ENCODE measurements around the gene PCDHGA2.

Gene PCDHGA2

GRCh38 chr5:141369994-141370848, 31.7 kb downstream of the PCDHGA2 start, which contains the start of gene PCDHGB3:
TSS of gene PCDHGB3 (plus strand) at chr5:141370242. CDS start at chr5:141370395, 153 bp downstream.
- H3K4me1 ChIP-seq (ENCODE audit: low read length): no peaks in the 10 kb centered on the region
- no peaks in the 10 kb centered on the region for H3K9me3 ChIP-seq (ENCODE audit: insufficient read depth, low read length)
- peak within 1 kb of the TSS; percentile 57 for H3K9ac ChIP-seq (ENCODE audit: low read length)
- no peaks in the 10 kb centered on the region for H3K27me3 ChIP-seq (ENCODE audit: low read depth, low read length)
- peak within 1 kb of the TSS; percentile 77 for H3K4me2 ChIP-seq (ENCODE audit: low read length)
- no peaks in the 10 kb centered on the region for H3K36me3 ChIP-seq (replicated peaks; ENCODE audit: low read depth, low read length)
- H4K20me1 ChIP-seq (ENCODE audit: insufficient read depth, low read length): no peaks in the 10 kb centered on the region
- peak within 1 kb of the TSS; percentile 91 for H2AFZ ChIP-seq (ENCODE audit: low read depth, low read length)
- no peaks in the 10 kb centered on the region for H3K79me2 ChIP-seq (ENCODE audit: low read length)
- no peak within 1 kb of the TSS for H3K27ac ChIP-seq (ENCODE audit: low read length)
- H3K4me3 ChIP-seq (ENCODE audit: low read length): peak within 1 kb of the TSS; percentile 76
- TF ChIP-seq EZH2phosphoT487 (IDR thresholded peaks at IDR 0.05; ENCODE audit: low read depth) (no peak), CTCF (IDR thresholded peaks at IDR 0.05; ENCODE audit: low read depth, low read length) (peak; percentile 52)

GRCh38 chr5:141371572-141372475, 33.3 kb downstream of the PCDHGA2 start:
- Histone ChIP-seq H2AFZ (ENCODE audit: low read depth, low read length) (no peak overlapping the region), H3K4me1 (ENCODE audit: low read length) (no peaks in the 10 kb centered on the region), H4K20me1 (ENCODE audit: insufficient read depth, low read length) (no peaks in the 10 kb centered on the region), H3K9me3 (ENCODE audit: insufficient read depth, low read length) (no peaks in the 10 kb centered on the region), H3K27ac (ENCODE audit: low read length) (no peak overlapping the region), H3K4me2 (ENCODE audit: low read length) (no peak overlapping the region), H3K9ac (ENCODE audit: low read length) (no peak overlapping the region), H3K4me3 (ENCODE audit: low read length) (no peak overlapping the region), H3K36me3 (replicated peaks; ENCODE audit: low read depth, low read length) (no peaks in the 10 kb centered on the region), H3K27me3 (ENCODE audit: low read depth, low read length) (no peaks in the 10 kb centered on the region), H3K79me2 (ENCODE audit: low read length) (no peaks in the 10 kb centered on the region)
- TF ChIP-seq CTCF (IDR thresholded peaks at IDR 0.05; ENCODE audit: low read depth, low read length): no peak
- no peak for TF ChIP-seq EZH2phosphoT487 (IDR thresholded peaks at IDR 0.05; ENCODE audit: low read depth)

- no peak within 1 kb of the TSS for H2AFZ ChIP-seq (ENCODE audit: low read depth, low read length)
- no peaks in the 10 kb centered on the region for H3K9me3 ChIP-seq (ENCODE audit: insufficient read depth, low read length)
- no peak within 1 kb of the TSS for H3K9ac ChIP-seq (ENCODE audit: low read length)
- no peaks in the 10 kb centered on the region for H3K4me1 ChIP-seq (ENCODE audit: low read length)
- no peaks in the 10 kb centered on the region for H3K36me3 ChIP-seq (replicated peaks; ENCODE audit: low read depth, low read length)
- no peaks in the 10 kb centered on the region for H3K27me3 ChIP-seq (ENCODE audit: low read depth, low read length)
- TF ChIP-seq EZH2phosphoT487 (IDR thresholded peaks at IDR 0.05; ENCODE audit: low read depth) (no peak), CTCF (IDR thresholded peaks at IDR 0.05; ENCODE audit: low read depth, low read length) (no peak)
- no peak within 1 kb of the TSS for H3K4me2 ChIP-seq (ENCODE audit: low read length)
- no peak within 1 kb of the TSS for H3K27ac ChIP-seq (ENCODE audit: low read length)
- no peaks in the 10 kb centered on the region for H3K79me2 ChIP-seq (ENCODE audit: low read length)
- H4K20me1 ChIP-seq (ENCODE audit: insufficient read depth, low read length): no peaks in the 10 kb centered on the region
- no peak within 1 kb of the TSS for H3K4me3 ChIP-seq (ENCODE audit: low read length)
These were observed 35.2 kb downstream of the PCDHGA2 start, which contains the start of gene PCDHGA6 for GRCh38 chr5:141373673-141374317. TSS of gene PCDHGA6 (plus strand) at chr5:141373891. CDS start at chr5:141374084, 193 bp downstream.
